ENCODE results near the gene COL20A1.

GRCh38 chr20:63347950-63348827, 55.2 kb downstream of the COL20A1 start:
- TF ChIP-seq POLR2A (IDR thresholded peaks at IDR 0.05) (no peak), CTCF (IDR thresholded peaks at IDR 0.05) (no peak)

Measured in prostate gland (tissue), 2 donors.